Activated CD8-positive, alpha-beta memory T cell treated with anti-CD3 and anti-CD28 coated beads for 24 hours (primary cell): Measurements from ENCODE around the gene TREML4.
"Not testable (repeated sequence)": the region's sequence is repeated elsewhere in the genome, so short reads cannot be mapped to it uniquely, and the experiment has no call there.

Experiments used
- DNase-seq: peaks from one replicate; pipeline ENCODE4 v3.0.0-alpha.2; 2020

The TREML4 gene

GRCh38 chr6:41228096-41228495 is at the start of gene TREML4:
TSS of gene TREML4 (plus strand) at chr6:41228349. CDS start at chr6:41228428, 79 bp downstream.
- DNase-seq = no peak

- DNase-seq = no peak
Measured at GRCh38 chr6:41179163-41179562, 49.0 kb upstream of the TREML4 start.

GRCh38 chr6:41181566-41181965 is 46.6 kb upstream of the TREML4 start:
- DNase-seq = no peak

GRCh38 chr6:41182069-41183034 is 45.8 kb upstream of the TREML4 start:
- DNase-seq = no peak

- no peak for DNase-seq
Measured at GRCh38 chr6:41184761-41185160, 43.4 kb upstream of the TREML4 start.

GRCh38 chr6:41186031-41186562 is 42.1 kb upstream of the TREML4 start:
- no peak for DNase-seq

GRCh38 chr6:41187924-41188886 is 39.9 kb upstream of the TREML4 start:
- no peak for DNase-seq

GRCh38 chr6:41189046-41189445 is 39.1 kb upstream of the TREML4 start:
- DNase-seq = not testable (repeated sequence)

- DNase-seq = no peak
Measured at GRCh38 chr6:41189967-41190366, 38.2 kb upstream of the TREML4 start.

- no peak for DNase-seq
Measured at GRCh38 chr6:41190791-41191190, 37.4 kb upstream of the TREML4 start.

- DNase-seq = peak; percentile 78
Measured at GRCh38 chr6:41191569-41191968, 36.6 kb upstream of the TREML4 start.

- DNase-seq = no peak
Measured at GRCh38 chr6:41193171-41193734, 34.9 kb upstream of the TREML4 start.

GRCh38 chr6:41193884-41194283 is 34.3 kb upstream of the TREML4 start:
- DNase-seq = no peak

- no peak for DNase-seq
Measured at GRCh38 chr6:41194386-41194785, 33.8 kb upstream of the TREML4 start.

GRCh38 chr6:41197234-41197633 is 30.9 kb upstream of the TREML4 start:
- no peak for DNase-seq

GRCh38 chr6:41199552-41200246 is 28.4 kb upstream of the TREML4 start:
- peak; percentile 73 for DNase-seq

GRCh38 chr6:41200296-41200900 is 27.8 kb upstream of the TREML4 start:
- peak; percentile 79 for DNase-seq

- peak; percentile 73 for DNase-seq
Measured at GRCh38 chr6:41200901-41201763, 27.0 kb upstream of the TREML4 start, which contains the start of gene TREML2. TSS of gene TREML2 (minus strand) at chr6:41201149. CDS start at chr6:41201008, 141 bp downstream.

GRCh38 chr6:41201764-41202173 is 26.4 kb upstream of the TREML4 start:
- peak; percentile 59 for DNase-seq

GRCh38 chr6:41204156-41204555 is 24.0 kb upstream of the TREML4 start:
- no peak for DNase-seq
